Urinary bladder (tissue), 4 donors: ENCODE data around the gene TOX2. TPM values are rescaled to one million over a fixed set of nuclear protein-coding genes. Genes with fewer than 3 reads are reported as not detected.
A peak's percentile ranks its signal among the peaks of the same experiment; 100 is the strongest.

Experiments used
- DNase-seq: peaks from one replicate; pipeline ENCODE4 v3.0.0-alpha.2; 2015; ENCODE audit errors: extremely low spot score
- H3K27ac ChIP-seq: one replicate; pipeline ENCODE4 v1.5.1; 2013; ENCODE audit warnings: low read depth, mild to moderate bottlenecking, moderate library complexity
- H3K36me3 ChIP-seq: one replicate; pipeline ENCODE4 v1.6.1; 2013; ENCODE audit warnings: mild to moderate bottlenecking, moderate library complexity; ENCODE audit not compliant: insufficient read depth
- H3K4me1 ChIP-seq: one replicate; pipeline ENCODE4 v1.6.1; 2013; ENCODE audit warnings: mild to moderate bottlenecking, moderate library complexity; ENCODE audit not compliant: insufficient read depth
- H3K4me3 ChIP-seq: one replicate; pipeline ENCODE4 v1.5.1; 2013; ENCODE audit warnings: low read depth, low read length
- WGBS: extraction: QIAGEN DNeasy Blood & Tissue Kit; methylation state at CpG from one replicate; pipeline ENCODE4 v1.1.7; 2013; 5-methylcytosine and 5-hydroxymethylcytosine counted together
- polyA plus RNA-seq: library from polyadenylated mRNA; stranded (reverse); fragments of 200-250 nt; gene quantifications from one replicate; pipeline ENCODE4 v1.2.3, GENCODE V29; 2013
- total RNA-seq: library from RNA; depleted of rRNA; stranded (reverse); fragments of >200 nt; gene quantifications from one replicate; pipeline ENCODE4 v1.2.3, GENCODE V29; 2014
- donor health status: healthy with polysubstance abuse.
- donor health status: healthy.

The TOX2 gene
- total and polyA plus RNA-seq, 2 donors: 1.6 to 38.0 TPM

DNA sequence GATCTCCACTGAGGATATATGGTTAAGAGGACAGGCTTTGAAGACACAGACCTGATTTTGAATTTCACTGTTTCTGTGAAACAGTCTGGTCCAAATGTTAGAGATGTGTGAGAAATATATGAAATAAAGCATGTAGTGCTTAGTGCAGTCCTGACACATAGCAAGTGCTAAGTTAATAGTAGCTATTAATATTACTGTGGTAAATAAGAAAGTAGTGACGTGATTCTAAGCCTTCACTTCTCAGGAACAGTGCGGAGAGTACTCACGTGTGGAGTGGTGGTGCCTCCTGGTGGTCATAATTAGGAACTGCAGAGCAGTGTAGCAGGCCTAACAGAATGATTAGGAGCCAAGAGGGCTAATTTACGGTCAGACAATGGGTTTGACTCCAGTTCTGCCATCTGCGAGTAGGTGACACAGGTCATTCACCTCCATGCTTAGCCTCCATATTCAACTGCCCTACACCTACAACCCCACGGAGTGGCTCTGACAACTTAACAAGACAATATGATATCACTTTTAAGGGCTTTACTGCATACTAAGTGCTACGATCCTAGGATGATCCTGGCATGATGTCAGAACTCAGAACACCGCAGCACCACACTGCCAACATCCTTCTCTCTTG is 166.1 kb downstream of the TOX2 start:
- Histone ChIP-seq H3K4me3 (no peak overlapping the region), H3K36me3 (no peaks in the 10 kb centered on the region), H3K27ac (no peak overlapping the region), H3K4me1 (no peaks in the 10 kb centered on the region)
- WGBS: 13% methylated on average over 8 of the region's 8 CpGs
- DNase-seq: peak; percentile 39

DNA sequence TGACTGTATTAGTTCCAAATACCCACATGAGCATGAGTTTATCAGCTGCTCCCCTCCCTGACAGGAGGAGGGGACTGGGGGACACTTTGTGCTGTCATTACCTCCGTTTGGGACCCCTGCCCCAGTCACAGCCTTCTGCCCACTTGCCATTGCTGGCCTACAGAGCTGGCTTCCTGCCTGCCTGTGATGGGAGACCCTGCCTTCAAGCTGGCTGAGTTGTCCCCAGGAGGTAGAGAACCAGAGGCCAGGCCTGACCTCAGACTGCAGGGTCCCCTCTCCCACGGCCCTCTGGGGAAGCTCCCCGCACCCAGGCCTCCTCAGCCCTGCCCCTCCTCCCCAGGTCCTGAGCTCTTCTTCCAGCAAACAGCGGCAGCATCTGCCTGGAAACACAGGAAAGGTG is 166.8 kb downstream of the TOX2 start:
- WGBS: 65% methylated on average over 4 of the region's 4 CpGs
- DNase-seq: no peak

DNA sequence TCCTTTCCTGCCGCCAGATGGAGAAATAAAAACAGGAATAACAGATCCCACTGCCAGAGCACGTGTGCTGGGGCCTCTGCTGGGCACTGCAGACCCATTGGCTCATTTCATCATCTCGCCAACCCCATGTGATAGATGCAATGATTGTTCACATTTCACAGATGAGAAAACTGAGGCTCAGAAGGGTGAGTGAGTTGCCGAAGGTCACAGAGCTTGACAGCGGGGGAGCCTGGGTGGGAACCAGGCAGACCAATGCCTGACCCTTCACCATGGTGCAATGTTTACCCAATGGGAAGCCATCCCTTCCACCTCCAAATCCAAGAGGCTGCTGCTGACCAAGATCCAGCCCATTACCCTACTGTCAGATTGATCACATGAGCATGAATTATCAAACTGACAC is 167.2 kb downstream of the TOX2 start:
- no peak for DNase-seq
- Histone ChIP-seq H3K4me3 (no peak overlapping the region), H3K4me1 (no peaks in the 10 kb centered on the region), H3K27ac (no peak overlapping the region), H3K36me3 (no peaks in the 10 kb centered on the region)
- 82% methylated on average over 5 of the region's 5 CpGs for WGBS

More for the DNA sequence above, 166.8 kb downstream of the TOX2 start:
- Histone ChIP-seq H3K4me1 (no peaks in the 10 kb centered on the region), H3K36me3 (no peaks in the 10 kb centered on the region), H3K27ac (no peak overlapping the region), H3K4me3 (no peak overlapping the region)

DNA sequence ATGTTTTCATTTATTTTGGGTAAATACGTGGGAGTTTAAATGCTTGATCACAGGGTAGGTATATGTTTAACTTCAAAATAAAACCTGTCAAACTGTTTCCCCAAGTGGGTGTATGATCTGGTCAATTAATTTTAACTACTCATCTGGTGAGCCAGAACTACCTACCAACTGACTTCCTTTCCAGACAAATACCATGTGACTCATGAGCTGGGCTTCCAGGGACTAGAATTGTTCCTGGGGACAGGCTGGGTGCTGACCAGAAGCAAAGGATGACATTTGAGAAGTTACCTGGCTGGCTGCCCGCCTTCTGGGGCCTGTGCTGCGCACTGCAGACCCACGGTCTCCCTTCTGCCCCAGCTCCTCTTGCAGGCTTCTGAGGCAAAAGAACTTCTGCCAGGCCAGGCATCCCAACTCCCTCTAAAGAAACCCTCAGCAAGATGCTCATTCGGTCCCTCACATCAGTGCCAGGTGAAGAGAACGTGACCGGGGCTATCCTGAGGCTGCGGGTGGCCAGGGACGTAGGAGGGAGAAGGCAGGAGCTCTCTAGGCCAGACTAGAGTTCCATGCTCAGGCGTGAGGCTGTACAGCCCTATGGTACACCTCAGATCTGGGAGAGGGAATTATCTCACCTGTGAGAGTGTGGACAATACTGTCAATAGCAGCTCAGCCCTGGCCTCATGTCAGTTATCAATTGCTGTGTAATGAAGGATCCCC is 168.7 kb downstream of the TOX2 start:
- Histone ChIP-seq H3K4me1 (no peaks in the 10 kb centered on the region), H3K36me3 (no peaks in the 10 kb centered on the region), H3K4me3 (no peak overlapping the region), H3K27ac (no peak overlapping the region)
- WGBS: 82% methylated on average over 10 of the region's 10 CpGs
- no peak for DNase-seq

DNA sequence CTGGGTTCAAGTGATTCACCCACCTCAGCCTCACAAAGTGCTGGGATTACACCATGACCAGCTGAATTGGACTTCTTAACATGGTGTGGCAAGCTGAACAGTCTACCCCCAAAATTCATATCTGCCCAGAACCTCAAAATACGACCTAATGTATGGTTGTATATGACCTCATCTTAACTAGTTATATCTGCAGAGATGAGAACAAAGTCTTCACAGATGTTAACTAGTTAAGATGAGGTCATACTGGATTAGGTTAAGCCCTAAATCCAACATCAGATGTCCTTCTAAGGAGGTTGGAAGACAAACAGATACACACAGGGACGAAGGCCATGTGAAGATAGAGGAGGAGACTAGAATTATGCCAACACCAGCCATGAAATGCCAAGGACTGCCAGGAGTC is 169.8 kb downstream of the TOX2 start:
- no peaks in the 10 kb centered on the region for H3K4me1 ChIP-seq
- no peaks in the 10 kb centered on the region for H3K36me3 ChIP-seq
- WGBS: 67% methylated on average over 2 of the region's 2 CpGs
- H3K4me3 ChIP-seq: no peak overlapping the region
- H3K27ac ChIP-seq: no peak overlapping the region
- no peak for DNase-seq

DNA sequence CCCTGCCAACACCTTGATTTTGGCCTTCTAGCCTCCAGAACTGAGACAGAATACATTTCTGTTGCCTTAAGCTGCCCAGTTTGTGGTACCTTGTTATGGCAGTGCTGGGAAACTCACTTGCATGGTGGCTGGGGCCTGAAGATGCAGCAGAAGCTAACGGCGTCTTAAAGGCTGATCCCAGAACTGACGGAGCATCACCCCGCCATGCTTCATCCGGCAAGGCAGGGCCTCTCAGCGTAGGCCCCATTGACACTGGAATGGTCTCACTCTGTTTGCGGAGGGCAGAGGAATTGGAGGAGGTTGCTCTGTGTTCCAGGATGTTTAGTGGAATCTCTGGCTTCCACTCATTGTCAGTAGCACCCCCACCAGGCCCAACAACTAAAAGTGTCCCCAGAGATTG is 170.2 kb downstream of the TOX2 start:
- no peak for DNase-seq
- 96% methylated on average over 7 of the region's 7 CpGs for WGBS
- Histone ChIP-seq H3K4me1 (no peaks in the 10 kb centered on the region), H3K36me3 (no peaks in the 10 kb centered on the region), H3K4me3 (no peak overlapping the region), H3K27ac (no peak overlapping the region)

DNA sequence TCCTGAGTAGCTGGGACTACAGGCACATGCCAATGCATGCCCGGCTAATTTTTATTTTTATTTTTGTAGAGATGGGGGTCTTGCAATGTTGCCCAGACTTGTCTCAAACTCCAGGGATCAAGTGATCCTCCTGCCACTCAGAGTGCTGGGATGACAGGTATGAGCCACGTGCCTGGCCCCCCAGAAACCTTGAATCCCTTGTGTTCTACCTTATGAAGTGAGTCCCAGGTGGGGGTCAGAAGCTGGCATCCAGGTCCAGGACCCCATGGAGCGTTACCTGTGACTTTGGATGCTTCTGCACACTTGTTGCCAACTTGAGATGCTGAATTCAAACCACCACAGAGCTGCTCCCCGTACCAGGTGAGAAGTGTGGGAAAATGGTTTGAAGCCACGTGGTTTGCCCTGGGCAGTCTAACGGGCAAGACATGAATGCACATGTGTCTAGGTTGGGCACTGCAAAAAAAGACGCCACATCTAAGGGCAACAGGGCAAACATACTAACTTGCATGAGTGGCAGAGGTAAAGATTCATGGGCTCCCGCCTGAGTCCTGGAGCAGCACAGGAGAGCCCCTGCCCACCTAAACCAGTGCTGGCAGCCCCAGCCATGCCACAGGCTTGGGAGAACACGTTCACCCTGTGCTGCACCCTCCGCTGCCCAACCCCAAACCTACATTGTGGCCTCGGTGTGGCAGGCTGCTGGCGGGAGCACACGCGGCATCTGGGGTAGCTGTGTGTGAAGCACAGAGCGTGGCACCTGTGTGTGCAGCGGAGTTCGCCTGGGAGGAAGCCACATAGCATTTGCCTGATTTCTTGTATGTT is 171.2 kb downstream of the TOX2 start:
- no peak for DNase-seq
- no peaks in the 10 kb centered on the region for H3K36me3 ChIP-seq
- no peak overlapping the region for H3K27ac ChIP-seq
- no peaks in the 10 kb centered on the region for H3K4me1 ChIP-seq
- H3K4me3 ChIP-seq: no peak overlapping the region
- WGBS: 85% methylated on average over 17 of the region's 17 CpGs

DNA sequence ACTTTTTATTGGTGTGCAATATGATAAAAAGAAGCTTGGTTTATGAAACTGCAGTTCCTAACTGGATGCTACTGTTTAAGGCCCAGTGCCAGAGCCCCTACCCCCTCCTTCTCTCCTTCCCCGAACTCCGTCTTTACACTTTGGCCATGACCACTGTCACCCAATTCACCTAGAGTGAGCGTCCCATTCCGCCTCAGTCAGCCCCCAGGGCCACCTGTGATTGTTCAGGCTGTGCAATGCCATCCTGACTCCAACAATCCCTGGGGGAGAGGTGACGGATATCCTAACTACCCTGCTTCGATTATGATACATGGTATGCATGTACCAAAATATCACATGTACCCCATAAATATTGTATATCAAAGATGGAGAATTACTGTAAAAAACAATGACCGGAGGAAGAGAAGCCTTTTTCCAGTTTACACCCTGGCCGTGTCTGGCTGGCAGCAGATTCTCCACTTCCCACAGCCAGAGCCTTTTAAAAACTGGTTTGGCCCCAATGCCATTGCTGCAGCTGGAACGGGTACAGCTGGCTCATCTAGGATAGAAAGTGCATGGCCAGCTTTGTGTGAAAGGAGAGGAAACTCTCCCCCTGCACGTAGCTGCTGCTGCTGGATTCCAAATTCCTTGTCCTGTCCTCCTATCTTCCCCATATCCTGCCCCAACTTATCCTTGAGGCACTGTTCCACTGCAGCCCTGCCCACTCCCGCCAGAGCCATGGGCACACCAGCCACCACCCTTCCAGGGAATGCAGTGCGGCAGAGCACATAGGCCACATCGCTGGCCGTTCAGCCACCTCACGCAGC is 172.6 kb downstream of the TOX2 start:
- Histone ChIP-seq H3K36me3 (no peaks in the 10 kb centered on the region), H3K4me3 (no peak overlapping the region), H3K27ac (no peak overlapping the region), H3K4me1 (no peaks in the 10 kb centered on the region)
- 52% methylated on average over 15 of the region's 15 CpGs for WGBS
- no peak for DNase-seq

DNA sequence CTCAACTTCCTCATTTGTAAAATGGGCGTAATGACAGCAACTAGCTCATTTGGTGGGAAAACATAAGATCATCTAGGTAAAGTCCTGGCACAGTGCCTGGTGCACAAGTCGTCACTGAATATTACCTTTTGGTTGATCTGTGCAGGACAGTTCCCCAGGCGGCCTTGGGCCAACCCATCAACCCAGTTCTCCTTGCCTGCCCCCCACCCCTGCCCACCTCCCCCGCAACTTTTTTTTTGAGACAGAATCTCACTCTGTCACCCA is 173.1 kb downstream of the TOX2 start:
- no peak for DNase-seq
- H3K4me1 ChIP-seq: no peaks in the 10 kb centered on the region
- no peak overlapping the region for H3K4me3 ChIP-seq
- no peak overlapping the region for H3K27ac ChIP-seq
- 85% methylated on average over 4 of the region's 4 CpGs for WGBS
- no peaks in the 10 kb centered on the region for H3K36me3 ChIP-seq

DNA sequence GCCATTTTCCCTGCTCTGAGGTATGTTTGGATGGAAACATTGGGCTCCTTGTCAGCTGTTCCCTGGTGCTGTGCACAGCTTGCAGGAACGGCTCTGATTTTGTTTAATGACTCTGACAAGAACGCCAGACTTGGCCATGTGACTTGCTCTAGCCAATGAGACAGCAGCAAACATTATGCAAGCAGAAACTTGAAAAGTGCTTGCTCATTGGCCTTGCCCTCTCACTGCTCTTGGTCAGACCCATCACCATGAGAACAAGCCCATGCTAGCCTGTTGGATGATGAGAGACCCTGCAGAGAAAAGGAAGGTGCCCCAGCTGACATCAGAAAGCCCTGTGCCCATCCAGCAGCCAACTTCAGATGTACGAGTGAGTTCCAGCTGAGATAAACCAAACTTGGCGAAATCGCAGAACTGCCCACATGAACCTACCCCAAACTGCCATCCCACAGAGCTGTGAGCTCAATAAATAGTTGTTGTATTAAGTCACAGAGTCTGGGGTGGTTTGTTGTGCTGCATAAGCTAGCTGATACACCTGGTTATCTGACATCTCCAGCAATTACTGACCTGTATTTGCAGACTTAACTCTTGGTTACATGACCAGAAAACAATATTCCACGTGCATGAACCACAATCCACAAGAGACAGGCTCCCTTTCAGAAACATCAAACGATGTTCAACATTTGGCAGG is 175.5 kb downstream of the TOX2 start:
- Histone ChIP-seq H3K4me3 (no peak overlapping the region), H3K4me1 (no peaks in the 10 kb centered on the region), H3K27ac (no peak overlapping the region), H3K36me3 (no peaks in the 10 kb centered on the region)
- DNase-seq: no peak
- WGBS: 63% methylated on average over 7 of the region's 7 CpGs

DNA sequence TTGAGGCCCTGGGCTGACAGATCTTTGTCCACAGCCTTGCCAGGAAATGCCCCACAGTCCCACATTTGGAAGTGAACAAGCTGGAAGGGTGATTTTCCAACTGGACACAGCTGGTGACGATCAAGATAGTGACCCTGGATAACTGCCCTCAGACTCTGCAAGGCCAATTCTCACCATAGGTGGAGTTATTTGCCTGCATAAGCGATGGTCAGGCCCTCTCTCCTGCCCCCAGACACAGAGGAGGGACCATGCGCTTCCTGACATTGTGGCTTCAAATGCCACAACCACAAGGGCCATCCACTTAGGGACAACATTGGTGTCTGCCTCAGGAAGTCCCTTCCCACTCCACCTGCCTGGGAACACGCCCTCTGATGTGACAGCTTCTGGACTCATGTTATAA is 176.4 kb downstream of the TOX2 start:
- H3K27ac ChIP-seq: no peak overlapping the region
- DNase-seq: no peak
- H3K36me3 ChIP-seq: no peaks in the 10 kb centered on the region
- H3K4me3 ChIP-seq: no peak overlapping the region
- 55% methylated on average over 4 of the region's 4 CpGs for WGBS
- no peaks in the 10 kb centered on the region for H3K4me1 ChIP-seq

DNA sequence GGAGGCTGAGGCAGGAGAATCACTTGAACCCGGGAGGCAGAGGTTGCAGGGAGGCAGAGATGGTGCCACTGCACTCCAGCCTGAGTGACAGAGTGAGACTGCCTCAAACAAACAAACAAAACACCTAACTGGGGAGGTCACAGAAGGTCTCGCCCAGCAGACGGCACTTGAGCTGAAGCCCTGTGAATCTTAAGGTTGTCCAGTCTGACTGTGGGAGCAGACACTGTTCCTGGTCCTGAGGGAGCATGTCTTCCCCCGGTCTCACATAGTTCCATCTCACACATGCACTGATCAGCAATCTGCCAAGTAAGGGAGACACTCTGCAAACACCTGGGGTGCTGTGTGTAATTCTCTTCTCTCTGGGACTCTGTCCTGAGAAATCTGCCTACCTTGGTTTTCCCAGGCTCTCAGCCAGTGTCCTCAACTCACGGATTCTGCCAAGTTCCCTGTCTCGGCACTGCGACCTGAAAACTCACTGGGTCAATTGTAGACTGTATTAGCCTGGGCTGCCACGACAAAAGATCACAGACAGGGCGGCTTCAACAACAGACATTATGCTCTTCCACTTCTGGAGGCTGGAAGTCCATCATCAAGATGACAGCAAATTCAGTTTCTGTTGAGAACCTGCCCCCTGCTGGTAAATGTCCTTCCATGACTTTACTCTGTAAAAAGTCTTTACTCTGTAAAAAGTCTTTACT is 178.0 kb downstream of the TOX2 start:
- Histone ChIP-seq H3K4me1 (no peaks in the 10 kb centered on the region), H3K4me3 (no peak overlapping the region), H3K27ac (no peak overlapping the region), H3K36me3 (no peaks in the 10 kb centered on the region)
- DNase-seq: no peak
- 70% methylated on average over 9 of the region's 9 CpGs for WGBS

DNA sequence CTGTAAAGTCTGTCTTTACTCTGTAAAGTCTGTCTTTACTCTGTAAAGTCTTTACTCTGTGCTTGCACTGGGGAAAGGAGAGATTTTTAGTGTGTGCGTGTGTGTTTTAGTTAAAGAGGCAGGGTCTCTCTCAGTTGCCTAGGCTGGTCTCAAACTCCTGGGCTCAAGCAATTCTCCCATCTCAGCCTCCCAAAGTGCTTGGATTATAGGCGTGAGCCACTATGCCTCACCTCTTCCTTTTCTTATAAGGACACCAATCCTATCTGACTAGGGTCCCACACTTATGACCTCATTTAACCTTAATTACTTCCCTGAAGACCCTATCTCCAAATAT is 178.6 kb downstream of the TOX2 start:
- Histone ChIP-seq H3K27ac (no peak overlapping the region), H3K36me3 (no peaks in the 10 kb centered on the region), H3K4me1 (no peaks in the 10 kb centered on the region), H3K4me3 (no peak overlapping the region)
- WGBS: 80% methylated on average over 2 of the region's 2 CpGs
- no peak for DNase-seq
